Measurements from ENCODE around the gene ATF3. TPM values are rescaled to one million over a fixed set of nuclear protein-coding genes. Genes with fewer than 3 reads are reported as not detected.
A peak's percentile ranks its signal among the peaks of the same experiment; 100 is the strongest.

Gene ATF3
- total RNA-seq, 2 experiments from 2014 or later = 2.7 to 2.9 TPM

DNA sequence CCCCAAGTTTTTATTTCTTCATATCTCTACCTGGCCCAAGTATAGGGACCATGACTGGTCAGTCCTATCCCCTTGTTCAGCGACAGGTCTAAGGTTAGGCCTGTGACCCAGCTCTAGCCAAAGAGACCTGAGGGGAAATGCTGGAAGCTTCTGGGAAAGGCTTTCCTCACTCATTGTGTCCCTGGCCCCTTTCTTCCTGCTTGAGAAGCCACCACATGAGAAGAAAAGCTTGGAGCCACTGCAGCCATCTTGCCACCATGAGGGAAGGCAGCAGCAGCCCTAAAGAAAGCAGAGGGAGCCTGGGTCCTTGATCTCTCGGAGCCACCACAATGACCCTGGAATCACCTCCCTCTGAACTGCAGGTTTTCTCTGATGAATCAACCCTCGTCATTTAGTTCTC is 43.4 kb downstream of the ATF3 start:
- intact Hi-C loops (cut with micrococcal nuclease; ENCODE audit: unreplicated experiment) = no loop called here
- H3K36me3 ChIP-seq (ENCODE audit: insufficient read depth, low read length) = no peaks in the 10 kb centered on the region
- ChIA-PET CTCF (ENCODE audit: unreplicated experiment) (no interaction called here), POLR2A (interaction anchor here (1.0 to 1.1 kb wide), 2 partner anchors 22 to 133 kb away, joined by 3 to 4 read pairs; no protein-coding TSS in a partner anchor)
- H3K4me3 ChIP-seq (ENCODE audit: low read depth, low read length, poor library complexity, severe bottlenecking) = no peak overlapping the region
- no TSS peak for BruUV-seq (replicated peaks)
- H3K4me1 ChIP-seq (ENCODE audit: insufficient read depth, low read length, poor library complexity, severe bottlenecking) = peaks cover 15% of the 10 kb centered on the region
- no peak overlapping the region for H2AFZ ChIP-seq (ENCODE audit: low read length)
- TF ChIP-seq, protein P1, sequence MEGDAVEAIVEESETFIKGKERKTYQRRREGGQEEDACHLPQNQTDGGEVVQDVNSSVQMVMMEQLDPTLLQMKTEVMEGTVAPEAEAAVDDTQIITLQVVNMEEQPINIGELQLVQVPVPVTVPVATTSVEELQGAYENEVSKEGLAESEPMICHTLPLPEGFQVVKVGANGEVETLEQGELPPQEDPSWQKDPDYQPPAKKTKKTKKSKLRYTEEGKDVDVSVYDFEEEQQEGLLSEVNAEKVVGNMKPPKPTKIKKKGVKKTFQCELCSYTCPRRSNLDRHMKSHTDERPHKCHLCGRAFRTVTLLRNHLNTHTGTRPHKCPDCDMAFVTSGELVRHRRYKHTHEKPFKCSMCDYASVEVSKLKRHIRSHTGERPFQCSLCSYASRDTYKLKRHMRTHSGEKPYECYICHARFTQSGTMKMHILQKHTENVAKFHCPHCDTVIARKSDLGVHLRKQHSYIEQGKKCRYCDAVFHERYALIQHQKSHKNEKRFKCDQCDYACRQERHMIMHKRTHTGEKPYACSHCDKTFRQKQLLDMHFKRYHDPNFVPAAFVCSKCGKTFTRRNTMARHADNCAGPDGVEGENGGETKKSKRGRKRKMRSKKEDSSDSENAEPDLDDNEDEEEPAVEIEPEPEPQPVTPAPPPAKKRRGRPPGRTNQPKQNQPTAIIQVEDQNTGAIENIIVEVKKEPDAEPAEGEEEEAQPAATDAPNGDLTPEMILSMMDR (conservative IDR thresholded peaks at IDR 0.05; ENCODE audit: low read length) = no peak
- no peaks in the 10 kb centered on the region for H3K9me2 ChIP-seq (ENCODE audit: insufficient read depth, low read length)
- no peak for DNase-seq (ENCODE audit: low spot score)
- no peak overlapping the region for H3K4me2 ChIP-seq (ENCODE audit: low read length)
- no peaks in the 10 kb centered on the region for H4K20me1 ChIP-seq (ENCODE audit: insufficient read depth, low read length)
- no peak overlapping the region for H3K27ac ChIP-seq (ENCODE audit: low read depth, low read length, poor library complexity, severe bottlenecking)
- no peaks in the 10 kb centered on the region for H3K9me3 ChIP-seq (ENCODE audit: low read length)
- no peaks in the 10 kb centered on the region for H3K79me2 ChIP-seq (ENCODE audit: insufficient read depth, low read depth, low read length)

DNA sequence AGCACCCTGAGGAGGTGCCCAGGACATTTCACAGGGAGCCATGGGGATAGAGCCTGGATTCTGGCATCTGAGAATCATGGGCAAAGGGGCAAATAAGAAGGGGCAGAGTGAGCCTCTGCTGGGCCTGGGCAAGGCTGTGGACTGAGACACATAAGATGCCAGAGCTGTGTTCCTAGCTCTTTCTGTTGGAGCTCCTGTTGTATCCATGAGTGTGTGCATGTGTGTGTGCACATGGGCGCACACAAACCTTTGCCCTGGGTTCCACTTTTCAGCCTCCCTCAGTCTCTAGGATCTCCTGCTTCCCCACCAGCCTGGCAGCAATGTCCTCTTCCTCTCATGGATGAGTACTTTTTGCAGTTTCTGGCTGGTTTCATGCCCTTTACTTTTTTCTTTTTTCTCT is 44.0 kb downstream of the ATF3 start:
- TF ChIP-seq EZH2phosphoT487 (IDR thresholded peaks at IDR 0.05; ENCODE audit: borderline replicate concordance, low read depth, low read length) = no peak
- TF ChIP-seq, protein P1 (conservative IDR thresholded peaks at IDR 0.05; ENCODE audit: low read length) = no peak
- peaks cover 15% of the 10 kb centered on the region for H3K4me1 ChIP-seq (ENCODE audit: insufficient read depth, low read length, poor library complexity, severe bottlenecking)
- ChIA-PET CTCF (ENCODE audit: unreplicated experiment) (interaction anchor here (1.2 kb wide), 1 partner anchor 19 kb away, joined by 3 read pairs; no protein-coding TSS in a partner anchor), POLR2A (interaction anchor here (0.8 to 1.1 kb wide), 3 partner anchors 19 to 133 kb away, joined by 3 to 4 read pairs (median 3); no protein-coding TSS in a partner anchor)
- H3K4me3 ChIP-seq (ENCODE audit: low read depth, low read length, poor library complexity, severe bottlenecking) = no peak overlapping the region
- H3K4me2 ChIP-seq (ENCODE audit: low read length) = peak overlapping the region; percentile 43
- no peaks in the 10 kb centered on the region for H3K36me3 ChIP-seq (ENCODE audit: insufficient read depth, low read length)
- no peaks in the 10 kb centered on the region for H3K9me2 ChIP-seq (ENCODE audit: insufficient read depth, low read length)
- no peak overlapping the region for H2AFZ ChIP-seq (ENCODE audit: low read length)
- no peaks in the 10 kb centered on the region for H3K9me3 ChIP-seq (ENCODE audit: low read length)
- intact Hi-C loops (cut with micrococcal nuclease; ENCODE audit: unreplicated experiment) = no loop called here
- no peaks in the 10 kb centered on the region for H4K20me1 ChIP-seq (ENCODE audit: insufficient read depth, low read length)
- no peak overlapping the region for H3K27ac ChIP-seq (ENCODE audit: low read depth, low read length, poor library complexity, severe bottlenecking)
- no TSS peak for BruUV-seq (replicated peaks)
- H3K79me2 ChIP-seq (ENCODE audit: insufficient read depth, low read depth, low read length) = no peaks in the 10 kb centered on the region
- DNase-seq (ENCODE audit: low spot score) = peak; percentile 10

DNA sequence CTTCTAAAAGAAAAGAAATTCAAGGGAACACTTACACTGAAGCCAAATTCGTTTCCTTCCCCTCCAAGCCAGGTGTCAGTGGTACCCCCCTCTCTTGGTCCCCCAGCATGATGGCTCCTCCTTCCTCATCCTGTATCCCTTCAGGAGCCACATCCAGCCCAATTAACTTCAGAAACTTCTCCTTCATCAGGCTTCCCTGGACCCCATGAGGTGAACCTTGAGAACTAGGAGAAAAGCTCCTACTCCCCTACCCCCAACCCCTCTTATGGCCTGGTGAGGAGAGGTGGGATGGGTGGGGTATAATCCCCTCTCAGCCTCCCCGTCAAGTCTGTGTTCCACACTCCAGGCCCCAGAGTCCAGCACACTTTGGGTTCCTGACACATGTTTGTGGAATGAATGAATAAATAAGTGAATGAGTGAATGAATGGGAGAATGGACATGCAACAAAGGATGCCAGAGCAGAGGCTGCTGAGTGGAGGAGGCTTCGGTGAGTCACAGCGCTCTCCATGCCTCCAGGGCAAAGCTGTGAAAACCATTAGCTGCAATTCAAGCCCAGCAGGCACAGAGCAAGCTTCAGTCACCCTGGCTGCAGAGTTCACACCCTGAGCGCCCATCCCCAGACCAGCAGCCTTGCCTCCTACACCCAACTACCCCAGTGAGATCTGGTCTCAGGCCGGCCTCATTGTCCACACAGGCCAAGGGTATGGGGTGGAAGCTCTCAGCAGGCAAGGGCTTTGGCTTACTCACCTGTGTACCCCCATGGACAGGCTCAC is 47.3 kb downstream of the ATF3 start:
- H3K4me2 ChIP-seq (ENCODE audit: low read length) = no peak overlapping the region
- H3K4me1 ChIP-seq (ENCODE audit: insufficient read depth, low read length, poor library complexity, severe bottlenecking) = peaks cover 15% of the 10 kb centered on the region
- no peaks in the 10 kb centered on the region for H3K79me2 ChIP-seq (ENCODE audit: insufficient read depth, low read depth, low read length)
- H4K20me1 ChIP-seq (ENCODE audit: insufficient read depth, low read length) = no peaks in the 10 kb centered on the region
- POLR2A ChIA-PET = interaction anchor here (0.6 kb wide), 1 partner anchor 34 kb away, joined by 3 read pairs; no protein-coding TSS in a partner anchor
- CTCF ChIA-PET (ENCODE audit: unreplicated experiment) = no interaction called here
- H2AFZ ChIP-seq (ENCODE audit: low read length) = no peak overlapping the region
- no peak overlapping the region for H3K27ac ChIP-seq (ENCODE audit: low read depth, low read length, poor library complexity, severe bottlenecking)
- no peak for TF ChIP-seq EZH2phosphoT487 (IDR thresholded peaks at IDR 0.05; ENCODE audit: borderline replicate concordance, low read depth, low read length)
- TF ChIP-seq, protein P1 (conservative IDR thresholded peaks at IDR 0.05; ENCODE audit: low read length) = no peak
- H3K36me3 ChIP-seq (ENCODE audit: insufficient read depth, low read length) = no peaks in the 10 kb centered on the region
- no peaks in the 10 kb centered on the region for H3K9me3 ChIP-seq (ENCODE audit: low read length)
- no peak overlapping the region for H3K4me3 ChIP-seq (ENCODE audit: low read depth, low read length, poor library complexity, severe bottlenecking)
- no TSS peak for BruUV-seq (replicated peaks)
- H3K9me2 ChIP-seq (ENCODE audit: insufficient read depth, low read length) = no peaks in the 10 kb centered on the region
- DNase-seq (ENCODE audit: low spot score) = no peak
- intact Hi-C loops (cut with micrococcal nuclease; ENCODE audit: unreplicated experiment) = no loop called here
